Lung (tissue), 12 donors: ENCODE data around the gene ETF1. TPM values are rescaled to one million over a fixed set of nuclear protein-coding genes. Genes with fewer than 3 reads are reported as not detected.

Experiments
- ATAC-seq: fragments of 200-7000 bp; cut with Tn5 transposase; one replicate; pipeline ENCODE4 v1.9.1; 2020; ENCODE audit warnings: moderate number of reproducible peaks; ENCODE audit not compliant: insufficient read depth, low FRiP score
- DNase-seq, 3 donors: peaks; one replicate each; pipeline ENCODE4 v3.0.0-alpha.2; 2013 to 2017
- H3K27ac ChIP-seq, 2 donors: one replicate each; pipeline ENCODE4 v1.5.1; 2013; ENCODE audit warnings: mild to moderate bottlenecking in 2 of 2, moderate library complexity in 2 of 2, control low read depth in 1 of 2, inconsistent platforms in 1 of 2, low read depth in 1 of 2, low read length in 1 of 2
- H3K27me3 ChIP-seq, 3 donors: one replicate each; pipeline ENCODE4 v1.5.1; 2013; ENCODE audit warnings: low read length in 2 of 3; ENCODE audit not compliant: control insufficient read depth in 3 of 3, insufficient read depth in 3 of 3
- H3K36me3 ChIP-seq, 4 donors: one replicate each; pipeline ENCODE4 v1.5.1; 2013; ENCODE audit warnings: low read length in 4 of 4, mild to moderate bottlenecking in 1 of 4, moderate library complexity in 1 of 4; ENCODE audit not compliant: control insufficient read depth in 4 of 4, insufficient read depth in 4 of 4
- H3K4me1 ChIP-seq, 5 donors: one replicate each; pipeline ENCODE4 v1.5.1; 2013; ENCODE audit warnings: low read length in 5 of 5, mild to moderate bottlenecking in 2 of 5, moderate library complexity in 1 of 5; ENCODE audit not compliant: control insufficient read depth in 5 of 5, insufficient read depth in 5 of 5
- H3K4me3 ChIP-seq: one replicate; pipeline ENCODE4 v1.5.1; 2013; ENCODE audit warnings: mild to moderate bottlenecking, control low read depth, moderate library complexity
- H3K9ac ChIP-seq, 2 donors: one replicate each; pipeline ENCODE4 v1.5.1; 2013; ENCODE audit warnings: low read length in 2 of 2, control low read depth in 1 of 2; ENCODE audit not compliant: insufficient read depth in 1 of 2
- H3K9me3 ChIP-seq, 4 donors: one replicate each; pipeline ENCODE4 v1.5.1; 2013; ENCODE audit warnings: low read length in 3 of 4, mild to moderate bottlenecking in 1 of 4, moderate library complexity in 1 of 4; ENCODE audit not compliant: control insufficient read depth in 4 of 4, insufficient read depth in 3 of 4
- CTCF ChIP-seq: IDR thresholded peaks from 2 replicates; pipeline ENCODE4 v1.5.1; 2012; ENCODE audit warnings: mild to moderate bottlenecking; ENCODE audit errors: control extremely low read depth, extremely low read depth
- WGBS, 2 donors: extraction: QIAGEN DNeasy Blood & Tissue Kit; methylation state at CpG; one replicate each; pipeline ENCODE4 v1.1.7; 2013; 5-methylcytosine and 5-hydroxymethylcytosine counted together
- polyA plus RNA-seq, 2 donors: library from polyadenylated mRNA; stranded (reverse); fragments of 200-250 nt; gene quantifications; one replicate each; pipeline ENCODE4 v1.2.1, GENCODE V29; 2013
- total RNA-seq, 2 donors: library from RNA; depleted of rRNA in 1 of 2; stranded (reverse); fragments of >200 nt in 1 of 2; gene quantifications; one replicate each; pipeline ENCODE4 v1.2.1, GENCODE V29; 2014 to 2021
- donor health status: control.
- donor health status: control.
- donor health status: Bipolar disorder and iron deficiency.
- donor health status: healthy.
- donor health status: DM: yes; HTN: yes; CAD: no.

ETF1 gene
- total and polyA plus RNA-seq, 4 donors: 36.9 to 99.2 (median 62.8) TPM

GRCh38 chr5:138466125-138466899, 76.7 kb downstream of the ETF1 start:
- Histone ChIP-seq H3K36me3 (peaks cover 0 to 9% (median 3%) of the 10 kb centered on the region in 4 donors), H3K4me3 (peak overlapping the region; percentile 66), H3K27me3 (peaks cover 0 to 6% (median 0%) of the 10 kb centered on the region in 3 donors), H3K4me1 (peaks cover 0 to 23% (median 2%) of the 10 kb centered on the region in 5 donors), H3K27ac (peak overlapping the region in 1 of 2 donors; percentile 7), H3K9me3 (no peaks in the 10 kb centered on the region), H3K9ac (peak overlapping the region; percentile 41 to 53)
- WGBS, 2 donors: 16 to 28% methylated on average over 38 to 39 of the region's 39 CpGs
- ATAC-seq (no peak), DNase-seq (peak; percentile 57 to 60 (median 58))
- no peak for TF ChIP-seq CTCF

GRCh38 chr5:138465261-138466124, 77.5 kb downstream of the ETF1 start, which contains the start of gene EGR1:
EGR1 (plus strand) TSS chr5:138465479; CDS start chr5:138465762, 283 bp downstream.
- ATAC-seq (peak; percentile 66), DNase-seq (peak; percentile 95 to 98 (median 98))
- H3K9ac ChIP-seq: peak within 1 kb of the TSS; percentile 48 to 64
- peak within 1 kb of the TSS; percentile 66 for H3K4me3 ChIP-seq
- peaks cover 0 to 9% (median 3%) of the 10 kb centered on the region in 4 donors for H3K36me3 ChIP-seq
- peak within 1 kb of the TSS; percentile 96 to 98 for H3K27ac ChIP-seq
- H3K27me3 ChIP-seq: peaks cover 0 to 6% (median 0%) of the 10 kb centered on the region in 3 donors
- TF ChIP-seq CTCF: no peak
- WGBS, 2 donors: 1% methylated on average over 82 to 85 of the region's 85 CpGs
- H3K4me1 ChIP-seq: peaks cover 0 to 23% (median 2%) of the 10 kb centered on the region in 5 donors
- H3K9me3 ChIP-seq: no peaks in the 10 kb centered on the region

DNA sequence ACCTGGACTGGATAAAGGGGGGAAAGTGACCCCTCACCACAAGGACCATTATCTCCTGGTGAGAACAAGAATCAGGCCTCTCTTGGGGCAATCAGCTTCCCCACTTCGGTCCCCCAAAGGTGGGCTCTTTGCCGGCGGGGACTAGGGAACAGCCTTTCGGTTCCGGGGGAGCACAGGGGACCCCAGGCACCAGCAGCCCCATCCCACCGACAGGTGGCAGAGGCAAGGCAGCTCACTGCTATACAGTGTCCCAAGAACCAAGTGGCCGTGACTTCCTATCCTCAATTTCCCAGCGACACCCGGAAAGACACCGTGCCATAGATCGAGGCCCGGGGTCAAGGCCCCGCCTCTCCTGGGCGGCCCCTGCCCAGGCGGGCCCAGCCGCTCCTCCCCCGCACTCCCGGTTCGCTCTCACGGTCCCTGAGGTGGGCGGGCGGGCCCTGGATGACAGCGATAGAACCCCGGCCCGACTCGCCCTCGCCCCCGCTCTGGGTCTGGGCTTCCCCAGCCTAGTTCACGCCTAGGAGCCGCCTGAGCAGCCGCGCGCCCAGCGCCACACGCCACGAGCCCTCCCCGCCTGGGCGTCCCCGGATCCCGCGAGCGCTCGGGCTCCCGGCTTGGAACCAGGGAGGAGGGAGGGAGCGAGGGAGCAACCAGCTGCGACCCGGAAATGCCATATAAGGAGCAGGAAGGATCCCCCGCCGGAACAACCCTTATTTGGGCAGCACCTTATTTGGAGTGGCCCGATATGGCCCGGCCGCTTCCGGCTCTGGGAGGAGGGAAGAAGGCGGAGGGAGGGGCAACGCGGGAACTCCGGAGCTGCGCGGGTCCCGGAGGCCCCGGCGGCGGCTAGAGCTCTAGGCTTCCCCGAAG, 78.4 kb downstream of the ETF1 start:
- peak overlapping the region; percentile 96 to 98 for H3K27ac ChIP-seq
- peak overlapping the region; percentile 66 for H3K4me3 ChIP-seq
- peak; percentile 83 for ATAC-seq
- H3K27me3 ChIP-seq: peaks cover 0 to 6% (median 0%) of the 10 kb centered on the region in 3 donors
- 0% methylated on average over 53 to 64 of the region's 64 CpGs for WGBS, 2 donors
- DNase-seq: peak; percentile 99 to 100 (median 100)
- H3K9ac ChIP-seq: peak overlapping the region; percentile 48 to 64
- peaks cover 0 to 9% (median 3%) of the 10 kb centered on the region in 4 donors for H3K36me3 ChIP-seq
- no peaks in the 10 kb centered on the region for H3K9me3 ChIP-seq
- H3K4me1 ChIP-seq: peaks cover 0 to 23% (median 3%) of the 10 kb centered on the region in 5 donors
- TF ChIP-seq CTCF: no peak
